Measurements from ENCODE around the gene BRICD5.

BRICD5 gene

GRCh38 chr16:2236337-2237101 lies 25.9 kb upstream of the BRICD5 start, which contains the start of gene DNASE1L2:
Gene DNASE1L2 (plus strand): TSS chr16:2236444. CDS start chr16:2236817, 373 bp downstream.
- H3K4me3 ChIP-seq (ENCODE audit: control insufficient read depth, low read depth, low read length): peak within 1 kb of the TSS; percentile 12
- TF ChIP-seq, protein P1, sequence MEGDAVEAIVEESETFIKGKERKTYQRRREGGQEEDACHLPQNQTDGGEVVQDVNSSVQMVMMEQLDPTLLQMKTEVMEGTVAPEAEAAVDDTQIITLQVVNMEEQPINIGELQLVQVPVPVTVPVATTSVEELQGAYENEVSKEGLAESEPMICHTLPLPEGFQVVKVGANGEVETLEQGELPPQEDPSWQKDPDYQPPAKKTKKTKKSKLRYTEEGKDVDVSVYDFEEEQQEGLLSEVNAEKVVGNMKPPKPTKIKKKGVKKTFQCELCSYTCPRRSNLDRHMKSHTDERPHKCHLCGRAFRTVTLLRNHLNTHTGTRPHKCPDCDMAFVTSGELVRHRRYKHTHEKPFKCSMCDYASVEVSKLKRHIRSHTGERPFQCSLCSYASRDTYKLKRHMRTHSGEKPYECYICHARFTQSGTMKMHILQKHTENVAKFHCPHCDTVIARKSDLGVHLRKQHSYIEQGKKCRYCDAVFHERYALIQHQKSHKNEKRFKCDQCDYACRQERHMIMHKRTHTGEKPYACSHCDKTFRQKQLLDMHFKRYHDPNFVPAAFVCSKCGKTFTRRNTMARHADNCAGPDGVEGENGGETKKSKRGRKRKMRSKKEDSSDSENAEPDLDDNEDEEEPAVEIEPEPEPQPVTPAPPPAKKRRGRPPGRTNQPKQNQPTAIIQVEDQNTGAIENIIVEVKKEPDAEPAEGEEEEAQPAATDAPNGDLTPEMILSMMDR (conservative IDR thresholded peaks at IDR 0.05; ENCODE audit: control insufficient read depth, insufficient read depth, low read depth, low read length): no peak
- DNase-seq (ENCODE audit: low read depth): no peak

DNA sequence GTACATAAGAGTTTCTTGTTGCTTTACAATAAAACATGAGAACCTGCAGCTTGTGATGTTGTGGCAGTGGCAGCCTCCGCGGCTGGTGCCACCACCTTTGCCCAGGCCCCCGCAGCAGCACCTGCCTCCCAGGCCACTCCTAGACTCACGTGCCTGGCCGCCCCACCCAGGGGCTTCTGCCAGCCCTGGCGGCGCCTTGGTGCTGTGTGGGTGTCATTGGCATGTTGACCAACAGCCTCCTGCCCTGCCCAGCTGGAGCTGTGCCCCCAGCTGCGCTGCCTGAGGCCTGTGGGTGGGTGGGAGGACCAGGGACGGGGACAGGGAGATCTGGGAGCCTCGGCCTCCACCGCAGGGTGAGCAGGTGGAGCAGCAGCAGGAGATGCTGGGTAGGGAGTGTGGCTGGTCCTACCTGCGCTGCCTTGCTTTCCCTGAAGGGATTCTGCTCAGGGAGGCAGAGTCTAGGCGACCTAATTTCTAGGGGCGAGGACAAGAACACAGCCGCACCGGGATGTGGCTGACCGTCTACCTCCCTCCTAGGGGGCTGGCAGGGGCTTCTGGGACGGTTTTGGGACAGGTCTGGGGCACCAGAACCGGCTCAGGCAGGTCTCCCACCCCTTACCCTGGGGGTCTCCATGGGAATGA lies 25.2 kb upstream of the BRICD5 start:
- no peak overlapping the region for H3K4me3 ChIP-seq (ENCODE audit: control insufficient read depth, low read depth, low read length)
- TF ChIP-seq, protein P1 (conservative IDR thresholded peaks at IDR 0.05; ENCODE audit: control insufficient read depth, insufficient read depth, low read depth, low read length): no peak
- no peak for DNase-seq (ENCODE audit: low read depth)

DNA sequence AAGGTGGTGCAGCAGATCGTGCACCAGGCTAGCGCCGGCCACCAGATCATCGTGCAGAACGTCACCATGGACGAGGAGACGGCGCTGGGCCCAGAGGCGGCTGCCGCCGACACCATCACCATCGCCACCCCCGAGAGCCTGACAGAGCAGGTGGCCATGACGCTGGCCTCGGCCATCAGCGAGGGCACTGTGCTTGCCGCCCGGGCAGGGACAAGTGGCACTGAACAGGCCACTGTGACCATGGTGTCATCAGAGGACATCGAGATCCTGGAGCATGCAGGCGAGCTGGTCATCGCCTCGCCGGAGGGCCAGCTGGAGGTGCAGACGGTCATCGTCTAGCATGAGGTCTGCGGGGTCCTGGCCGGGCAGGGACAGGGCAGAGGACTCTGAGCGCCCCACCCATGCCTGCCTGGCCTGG lies 24.6 kb upstream of the BRICD5 start:
- TF ChIP-seq, protein P1 (conservative IDR thresholded peaks at IDR 0.05; ENCODE audit: control insufficient read depth, insufficient read depth, low read depth, low read length): no peak
- no peak for DNase-seq (ENCODE audit: low read depth)
- no peak overlapping the region for H3K4me3 ChIP-seq (ENCODE audit: control insufficient read depth, low read depth, low read length)

GRCh38 chr16:2234813-2235170 lies 24.1 kb upstream of the BRICD5 start:
- TF ChIP-seq, protein P1 (conservative IDR thresholded peaks at IDR 0.05; ENCODE audit: control insufficient read depth, insufficient read depth, low read depth, low read length): no peak
- DNase-seq (ENCODE audit: low read depth): no peak
- no peak overlapping the region for H3K4me3 ChIP-seq (ENCODE audit: control insufficient read depth, low read depth, low read length)

- TF ChIP-seq, protein P1 (conservative IDR thresholded peaks at IDR 0.05; ENCODE audit: control insufficient read depth, insufficient read depth, low read depth, low read length): no peak
- H3K4me3 ChIP-seq (ENCODE audit: control insufficient read depth, low read depth, low read length): no peak overlapping the region
- DNase-seq (ENCODE audit: low read depth): no peak
Measured at GRCh38 chr16:2233872-2234812, 23.5 kb upstream of the BRICD5 start.

- TF ChIP-seq, protein P1 (conservative IDR thresholded peaks at IDR 0.05; ENCODE audit: control insufficient read depth, insufficient read depth, low read depth, low read length): no peak
- H3K4me3 ChIP-seq (ENCODE audit: control insufficient read depth, low read depth, low read length): no peak overlapping the region
Measured at GRCh38 chr16:2233046-2233775, 22.5 kb upstream of the BRICD5 start.

More at GRCh38 chr16:2233046-2233775, 22.5 kb upstream of the BRICD5 start:
- DNase-seq (ENCODE audit: low read depth): no peak

Measured in fibroblast of mammary gland (primary cell).